ENCODE results near the gene CYB561.
A peak's percentile ranks its signal among the peaks of the same experiment; 100 is the strongest.

CYB561 gene

GRCh38 chr17:63478814-63479494, 32.8 kb upstream of the CYB561 start:
- Histone ChIP-seq H3K4me1 (ENCODE audit: control insufficient read depth, insufficient read depth, low read length) (peaks cover 12% of the 10 kb centered on the region), H3K36me3 (ENCODE audit: control insufficient read depth in 2 of 2, insufficient read depth in 1 of 2, low read length in 2 of 2) (no peaks in the 10 kb centered on the region), H3K4me3 (ENCODE audit: low read depth, low read length) (no peak overlapping the region), H3K27ac (ENCODE audit: extremely low read depth, low read depth, low read length) (no peak overlapping the region), H3K9me3 (ENCODE audit: control insufficient read depth, insufficient read depth, low read depth, low read length) (no peaks in the 10 kb centered on the region)
- ChIA-PET CTCF (interaction anchor here (0.6 to 8.1 kb wide), 38 partner anchors 8 to 793 kb away, joined by 3 to 159 read pairs (median 5); partner anchors contain the start of gene MAP3K3), POLR2A (interaction anchor here (0.5 to 2.1 kb wide), 6 partner anchors 9 to 143 kb away, joined by 3 to 10 read pairs (median 4); partner anchors contain the start of genes DCAF7 and MAP3K3)
- TF ChIP-seq ZSCAN30 (tag by site-specific recombination; IDR thresholded peaks at IDR 0.05) = peak; percentile 29; the same call in 1 of the 2 replicates
- TF ChIP-seq BCL11A (tag by site-specific recombination; IDR thresholded peaks at IDR 0.05; ENCODE audit: low read depth) = peak; percentile 41; the same call in 1 of the 2 replicates
- no peak for TF ChIP-seq ZNF26 (tag by site-specific recombination; IDR thresholded peaks at IDR 0.05)
- no peak for TF ChIP-seq YY1 (tag by site-specific recombination; IDR thresholded peaks at IDR 0.05)
- no peak for TF ChIP-seq BCL6B (tag by site-specific recombination; IDR thresholded peaks at IDR 0.05)
- no peak for TF ChIP-seq ZNF670 (tag by site-specific recombination; IDR thresholded peaks at IDR 0.05; ENCODE audit: low read depth)
- peak; percentile 58 for TF ChIP-seq ZBTB48 (tag by site-specific recombination; IDR thresholded peaks at IDR 0.05)
- TF ChIP-seq ZNF600 (tag by site-specific recombination; IDR thresholded peaks at IDR 0.05) = peak; percentile 78; the same call in 1 of the 2 replicates
- TF ChIP-seq SP7 (tag by site-specific recombination; IDR thresholded peaks at IDR 0.05) = no peak
- TF ChIP-seq BCL11B (tag by site-specific recombination; IDR thresholded peaks at IDR 0.05; ENCODE audit: low read depth) = no peak; the same call in 1 of the 2 replicates
- TF ChIP-seq ZNF571 (tag by site-specific recombination; IDR thresholded peaks at IDR 0.05) = no peak
- TF ChIP-seq ZNF792 (tag by site-specific recombination; IDR thresholded peaks at IDR 0.05) = no peak
- no peak for TF ChIP-seq ZNF785 (tag by site-specific recombination; IDR thresholded peaks at IDR 0.05)
- no peak for TF ChIP-seq TRIM28 (IDR thresholded peaks at IDR 0.05; ENCODE audit: borderline replicate concordance, low read length)
- no peak for TF ChIP-seq GFI1B (tag by site-specific recombination; IDR thresholded peaks at IDR 0.05)
- TF ChIP-seq ZNF302 (tag by site-specific recombination; IDR thresholded peaks at IDR 0.05; ENCODE audit: low read depth) = no peak
- TF ChIP-seq ZNF341 (tag by site-specific recombination; IDR thresholded peaks at IDR 0.05; ENCODE audit: low read depth) = 0 out of 2 replicates have a peak, but pooled peaks have one; percentile 25
- TF ChIP-seq ZNF311 (tag by site-specific recombination; IDR thresholded peaks at IDR 0.05; ENCODE audit: borderline replicate concordance) = no peak
- TF ChIP-seq SP2 (tag by site-specific recombination; IDR thresholded peaks at IDR 0.05) = peak; percentile 60
- no peak for TF ChIP-seq ZNF704 (tag by site-specific recombination; IDR thresholded peaks at IDR 0.05)
- peak; percentile 51; the same call in 1 of the 2 replicates for TF ChIP-seq KLF1 (tag by site-specific recombination; IDR thresholded peaks at IDR 0.05)
- TF ChIP-seq HOXC10 (CRISPR knock-in tag; IDR thresholded peaks at IDR 0.05) = no peak
- TF ChIP-seq GLIS2 (tag by site-specific recombination; IDR thresholded peaks at IDR 0.05) = no peak
- TF ChIP-seq, protein P1, sequence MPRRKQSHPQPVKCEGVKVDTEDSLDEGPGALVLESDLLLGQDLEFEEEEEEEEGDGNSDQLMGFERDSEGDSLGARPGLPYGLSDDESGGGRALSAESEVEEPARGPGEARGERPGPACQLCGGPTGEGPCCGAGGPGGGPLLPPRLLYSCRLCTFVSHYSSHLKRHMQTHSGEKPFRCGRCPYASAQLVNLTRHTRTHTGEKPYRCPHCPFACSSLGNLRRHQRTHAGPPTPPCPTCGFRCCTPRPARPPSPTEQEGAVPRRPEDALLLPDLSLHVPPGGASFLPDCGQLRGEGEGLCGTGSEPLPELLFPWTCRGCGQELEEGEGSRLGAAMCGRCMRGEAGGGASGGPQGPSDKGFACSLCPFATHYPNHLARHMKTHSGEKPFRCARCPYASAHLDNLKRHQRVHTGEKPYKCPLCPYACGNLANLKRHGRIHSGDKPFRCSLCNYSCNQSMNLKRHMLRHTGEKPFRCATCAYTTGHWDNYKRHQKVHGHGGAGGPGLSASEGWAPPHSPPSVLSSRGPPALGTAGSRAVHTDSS (tag by site-specific recombination; IDR thresholded peaks at IDR 0.05) = no peak
- TF ChIP-seq SCRT2 (tag by site-specific recombination; IDR thresholded peaks at IDR 0.05) = no peak
- TF ChIP-seq ZNF521 (tag by site-specific recombination; IDR thresholded peaks at IDR 0.05) = no peak
- no peak for TF ChIP-seq ZNF221 (tag by site-specific recombination; IDR thresholded peaks at IDR 0.05; ENCODE audit: borderline replicate concordance)
- TF ChIP-seq PBX3 (CRISPR knock-in tag; IDR thresholded peaks at IDR 0.05) = no peak
- peak; percentile 52 for TF ChIP-seq ZBTB8A (tag by site-specific recombination; IDR thresholded peaks at IDR 0.05)
- no peak for TF ChIP-seq ZNF501 (tag by site-specific recombination; IDR thresholded peaks at IDR 0.05)
